GM23338 (cell line): ENCODE measurements around the gene LAYN. TPM values are rescaled to one million over a fixed set of nuclear protein-coding genes. Genes with fewer than 3 reads are reported as not detected.
A peak's percentile ranks its signal among the peaks of the same experiment; 100 is the strongest.

Source experiments
- ATAC-seq: fragments of 200-7000 bp; cut with Tn5 transposase; 3 replicates; pipeline ENCODE4 v1.9.1; 2020
- DNase-seq: peaks from one replicate; pipeline ENCODE4 v3.0.0-alpha.2; 2015; ENCODE audit warnings: low spot score
- H2AFZ ChIP-seq: fragments of 200-600 bp; sonication (generic); 2 replicates; pipeline ENCODE4 v1.8.0; 2016; ENCODE audit warnings: antibody characterized with exemption, mild to moderate bottlenecking, moderate library complexity
- H3F3A ChIP-seq: fragments of 200-600 bp; sonication (generic); replicated peaks from 2 replicates; pipeline ENCODE4 v1.8.0; 2017; ENCODE audit warnings: antibody characterized with exemption, mixed run types, low read depth
- H3K27ac ChIP-seq: fragments of 200-600 bp; sonication (generic); 2 replicates; pipeline ENCODE4 v1.6.1; 2016; ENCODE audit warnings: low read depth
- H3K27me3 ChIP-seq: fragments of 200-600 bp; sonication (generic); 2 replicates; pipeline ENCODE4 v1.8.0; 2016; ENCODE audit warnings: mild to moderate bottlenecking, mixed run types, moderate library complexity; ENCODE audit not compliant: insufficient read depth
- H3K36me3 ChIP-seq: fragments of 200-600 bp; sonication (generic); 2 replicates; pipeline ENCODE4 v1.8.0; 2016; ENCODE audit warnings: mild to moderate bottlenecking; ENCODE audit not compliant: insufficient read depth
- H3K4me1 ChIP-seq: fragments of 200-600 bp; sonication (generic); 2 replicates; pipeline ENCODE4 v1.8.0; 2016; ENCODE audit warnings: mild to moderate bottlenecking, moderate library complexity; ENCODE audit not compliant: insufficient read depth
- H3K4me2 ChIP-seq: fragments of 200-600 bp; sonication (generic); 2 replicates; pipeline ENCODE4 v1.7.1; 2017; ENCODE audit warnings: mixed run types
- H3K4me3 ChIP-seq: fragments of 200-600 bp; sonication (generic); 2 replicates; pipeline ENCODE4 v1.6.1; 2016; ENCODE audit warnings: mixed run types
- H3K79me2 ChIP-seq: fragments of 200-600 bp; sonication (generic); replicated peaks from 2 replicates; pipeline ENCODE4 v1.8.0; 2017; ENCODE audit warnings: mild to moderate bottlenecking; ENCODE audit not compliant: insufficient read depth
- H3K9me2 ChIP-seq: fragments of 200-600 bp; sonication (generic); 2 replicates; pipeline ENCODE4 v1.8.0; 2017; ENCODE audit not compliant: insufficient read depth
- H4K20me1 ChIP-seq: fragments of 200-600 bp; sonication (generic); replicated peaks from 2 replicates; pipeline ENCODE4 v1.8.0; 2017; ENCODE audit warnings: mild to moderate bottlenecking; ENCODE audit not compliant: insufficient read depth
- H3K27ac Mint-ChIP-seq: 2 replicates; pipeline ENCODE4 v1.8.0; 2020; ENCODE audit warnings: inconsistent platforms, mild to moderate bottlenecking, moderate library complexity, mixed read lengths
- H3K27me3 Mint-ChIP-seq: 3 replicates; pipeline ENCODE4 v1.8.0; 2022; ENCODE audit warnings: low read depth, mild to moderate bottlenecking, moderate library complexity, mixed read lengths, inconsistent platforms; ENCODE audit not compliant: insufficient read depth, poor library complexity
- H3K36me3 Mint-ChIP-seq: 3 replicates; pipeline ENCODE4 v1.8.0; 2021; ENCODE audit warnings: low read depth, mild to moderate bottlenecking, inconsistent platforms, moderate library complexity, mixed read lengths
- H3K4me1 Mint-ChIP-seq: 3 replicates; pipeline ENCODE4 v1.8.0; 2020; ENCODE audit warnings: mild to moderate bottlenecking, inconsistent platforms, mixed read lengths
- H3K4me3 Mint-ChIP-seq: 3 replicates; pipeline ENCODE4 v1.8.0; 2021; ENCODE audit warnings: moderate library complexity, mild to moderate bottlenecking, inconsistent platforms, mixed read lengths
- H3K9me3 Mint-ChIP-seq: 3 replicates; pipeline ENCODE4 v1.8.0; 2020; ENCODE audit warnings: moderate library complexity, mild to moderate bottlenecking, inconsistent platforms, mixed read lengths
- CREB1 ChIP-seq: fragments of 250-450 bp; sonication (Bioruptor Pico); IDR thresholded peaks from 2 replicates; pipeline ENCODE4 v1.5.0; 2020; ENCODE audit warnings: low read depth, mild to moderate bottlenecking, moderate library complexity
- EZH2phosphoT487 ChIP-seq: fragments of 200-600 bp; sonication (generic); IDR thresholded peaks from one replicate; pipeline ENCODE4 v1.8.1; 2018; ENCODE audit warnings: antibody characterized with exemption; ENCODE audit not compliant: unreplicated experiment
- JUNB ChIP-seq: IDR thresholded peaks from one replicate; pipeline ENCODE4 v1.6.1; 2016; ENCODE audit warnings: antibody characterized with exemption; ENCODE audit not compliant: unreplicated experiment
- NANOG ChIP-seq: IDR thresholded peaks from 2 replicates; pipeline ENCODE4 v1.6.1; 2016; ENCODE audit warnings: antibody characterized with exemption, borderline replicate concordance
- POLR2AphosphoS5 ChIP-seq: IDR thresholded peaks from 2 replicates; pipeline ENCODE4 v1.6.1; 2016; ENCODE audit warnings: antibody characterized with exemption, low read depth
- ZNF331 ChIP-seq: fragments of 250-450 bp; sonication (Bioruptor Pico); IDR thresholded peaks from 2 replicates; pipeline ENCODE4 v1.5.0; 2020; ENCODE audit warnings: low read depth, mild to moderate bottlenecking, moderate library complexity
- polyA plus RNA-seq: library from polyadenylated mRNA; unstranded; fragments of >200 nt; fragmentation: Nextera tagmentation; extraction: Ambion mirVana; gene quantifications from 2 replicates; pipeline ENCODE4 v1.2.1, GENCODE V29; 2016
- total RNA-seq: library from RNA; depleted of rRNA; stranded (reverse); fragments of >200 nt; shearing (Covaris generic); gene quantifications from 2 replicates; pipeline ENCODE4 v1.2.3, GENCODE V29; 2014
- TF ChIP-seq, protein P1 (sequence below), 2 experiments: fragments of 200-600 bp in 1 of 2; sonication (generic) in 1 of 2; conservative IDR thresholded peaks; 2 replicates each; pipeline versions ENCODE4 v1.5.1 to v1.6.1; 2016 to 2017; ENCODE audit warnings: antibody characterized with exemption in 2 of 2, low read depth in 2 of 2, mild to moderate bottlenecking in 2 of 2, moderate library complexity in 1 of 2
- TF ChIP-seq, protein P2 (sequence below): IDR thresholded peaks from one replicate; pipeline ENCODE4 v1.6.1; 2018; ENCODE audit warnings: antibody characterized with exemption; ENCODE audit not compliant: unreplicated experiment
- TF ChIP-seq, protein P3 (sequence below): IDR thresholded peaks from 2 replicates; pipeline ENCODE4 v1.6.1; 2016; ENCODE audit warnings: antibody characterized with exemption
- TF ChIP-seq, protein P4 (sequence below): fragments of 250-450 bp; sonication (Bioruptor Pico); IDR thresholded peaks from 2 replicates; pipeline ENCODE4 v1.5.0; 2020; ENCODE audit warnings: mild to moderate bottlenecking, moderate library complexity

The LAYN gene
- total and polyA plus RNA-seq, 2 experiments from 2014 or later: 6.8 to 7.9 TPM

DNA sequence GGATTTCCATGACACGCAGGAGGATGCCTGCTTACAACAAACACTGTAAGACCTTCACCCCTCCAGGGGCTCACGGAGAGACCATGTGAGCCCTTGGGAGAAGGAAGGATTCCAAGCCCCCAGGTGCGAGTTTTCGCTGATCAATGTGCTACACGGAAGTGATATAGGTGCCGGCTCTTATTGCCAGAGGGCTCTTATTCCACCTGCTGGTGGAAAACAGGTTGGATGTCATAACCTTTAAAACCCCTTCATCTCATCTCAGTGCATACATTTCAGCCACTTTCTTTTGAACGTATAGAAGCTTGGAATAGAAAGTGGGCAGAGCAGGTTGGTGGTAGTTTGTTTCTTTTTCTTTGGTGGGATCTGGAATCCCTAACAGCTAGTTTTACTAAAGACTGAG is 25.8 kb downstream of the LAYN start:
- no peaks in the 10 kb centered on the region for H3K9me3 Mint-ChIP-seq
- no peaks in the 10 kb centered on the region for H4K20me1 ChIP-seq
- TF ChIP-seq, protein P1, sequence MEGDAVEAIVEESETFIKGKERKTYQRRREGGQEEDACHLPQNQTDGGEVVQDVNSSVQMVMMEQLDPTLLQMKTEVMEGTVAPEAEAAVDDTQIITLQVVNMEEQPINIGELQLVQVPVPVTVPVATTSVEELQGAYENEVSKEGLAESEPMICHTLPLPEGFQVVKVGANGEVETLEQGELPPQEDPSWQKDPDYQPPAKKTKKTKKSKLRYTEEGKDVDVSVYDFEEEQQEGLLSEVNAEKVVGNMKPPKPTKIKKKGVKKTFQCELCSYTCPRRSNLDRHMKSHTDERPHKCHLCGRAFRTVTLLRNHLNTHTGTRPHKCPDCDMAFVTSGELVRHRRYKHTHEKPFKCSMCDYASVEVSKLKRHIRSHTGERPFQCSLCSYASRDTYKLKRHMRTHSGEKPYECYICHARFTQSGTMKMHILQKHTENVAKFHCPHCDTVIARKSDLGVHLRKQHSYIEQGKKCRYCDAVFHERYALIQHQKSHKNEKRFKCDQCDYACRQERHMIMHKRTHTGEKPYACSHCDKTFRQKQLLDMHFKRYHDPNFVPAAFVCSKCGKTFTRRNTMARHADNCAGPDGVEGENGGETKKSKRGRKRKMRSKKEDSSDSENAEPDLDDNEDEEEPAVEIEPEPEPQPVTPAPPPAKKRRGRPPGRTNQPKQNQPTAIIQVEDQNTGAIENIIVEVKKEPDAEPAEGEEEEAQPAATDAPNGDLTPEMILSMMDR (conservative IDR thresholded peaks at IDR 0.05; ENCODE audit: low read depth in 2 of 2): peak; percentile 34 to 35
- no peak for TF ChIP-seq EZH2phosphoT487
- peak overlapping the region; percentile 38; the same call in 1 of the 2 replicates for H3K27ac Mint-ChIP-seq
- peaks cover 42% of the 10 kb centered on the region for H3K4me1 ChIP-seq
- no peak overlapping the region for H3K27ac ChIP-seq
- no peak overlapping the region for H3K4me3 ChIP-seq
- peak; percentile 19; the same call in 2 of the 3 replicates for ATAC-seq
- 0 out of 2 replicates have a peak overlapping the region, but pooled peaks have one; percentile 21 for H2AFZ ChIP-seq
- no peaks in the 10 kb centered on the region for H3K27me3 ChIP-seq
- H3K79me2 ChIP-seq: no peaks in the 10 kb centered on the region
- no peak overlapping the region for H3K4me2 ChIP-seq
- H3K36me3 ChIP-seq: no peaks in the 10 kb centered on the region
- no peaks in the 10 kb centered on the region for H3K9me2 ChIP-seq
- no peaks in the 10 kb centered on the region for H3F3A ChIP-seq
- no peaks in the 10 kb centered on the region for H3K36me3 Mint-ChIP-seq
- H3K27me3 Mint-ChIP-seq: peaks cover 10% of the 10 kb centered on the region
- H3K4me3 Mint-ChIP-seq: no peak overlapping the region
- DNase-seq: peak; percentile 45
- peaks cover 33% of the 10 kb centered on the region for H3K4me1 Mint-ChIP-seq

DNA sequence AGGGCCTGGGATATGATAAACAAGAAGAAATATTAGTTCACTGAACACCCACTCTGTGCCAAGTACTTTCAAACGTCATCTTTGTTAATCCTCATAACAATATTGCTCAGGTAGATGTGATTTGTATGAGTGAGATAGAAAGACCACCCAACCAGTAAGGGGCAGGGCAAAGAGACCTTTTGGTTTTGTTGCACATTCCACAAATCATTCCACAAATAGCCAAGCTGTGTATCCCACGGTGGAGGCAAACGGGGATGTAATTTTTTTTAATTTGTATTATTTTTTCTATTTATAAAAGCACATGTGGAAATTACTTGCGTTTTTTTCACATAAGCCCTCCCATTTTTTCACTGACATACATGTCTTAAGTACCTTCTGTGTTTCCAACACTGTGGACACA is 29.0 kb downstream of the LAYN start:
- H3K4me3 ChIP-seq: no peak overlapping the region
- H3F3A ChIP-seq: no peaks in the 10 kb centered on the region
- DNase-seq (no peak), ATAC-seq (no peak)
- H3K79me2 ChIP-seq: no peaks in the 10 kb centered on the region
- H3K4me2 ChIP-seq: no peak overlapping the region
- no peaks in the 10 kb centered on the region for H4K20me1 ChIP-seq
- Mint-ChIP-seq H3K4me3 (no peak overlapping the region), H3K36me3 (no peaks in the 10 kb centered on the region), H3K9me3 (no peaks in the 10 kb centered on the region), H3K4me1 (peaks cover 10% of the 10 kb centered on the region), H3K27me3 (peaks cover 4% of the 10 kb centered on the region), H3K27ac (no peak overlapping the region)
- H3K4me1 ChIP-seq: peaks cover 19% of the 10 kb centered on the region; the same call in 1 of the 2 replicates
- no peaks in the 10 kb centered on the region for H3K9me2 ChIP-seq
- no peaks in the 10 kb centered on the region for H3K27me3 ChIP-seq
- no peak overlapping the region for H3K27ac ChIP-seq
- H2AFZ ChIP-seq: no peak overlapping the region
- no peaks in the 10 kb centered on the region for H3K36me3 ChIP-seq
- no peak for TF ChIP-seq CREB1 (CRISPR knock-in tag)
- TF ChIP-seq POLR2AphosphoS5: no peak
- TF ChIP-seq, protein P2, sequence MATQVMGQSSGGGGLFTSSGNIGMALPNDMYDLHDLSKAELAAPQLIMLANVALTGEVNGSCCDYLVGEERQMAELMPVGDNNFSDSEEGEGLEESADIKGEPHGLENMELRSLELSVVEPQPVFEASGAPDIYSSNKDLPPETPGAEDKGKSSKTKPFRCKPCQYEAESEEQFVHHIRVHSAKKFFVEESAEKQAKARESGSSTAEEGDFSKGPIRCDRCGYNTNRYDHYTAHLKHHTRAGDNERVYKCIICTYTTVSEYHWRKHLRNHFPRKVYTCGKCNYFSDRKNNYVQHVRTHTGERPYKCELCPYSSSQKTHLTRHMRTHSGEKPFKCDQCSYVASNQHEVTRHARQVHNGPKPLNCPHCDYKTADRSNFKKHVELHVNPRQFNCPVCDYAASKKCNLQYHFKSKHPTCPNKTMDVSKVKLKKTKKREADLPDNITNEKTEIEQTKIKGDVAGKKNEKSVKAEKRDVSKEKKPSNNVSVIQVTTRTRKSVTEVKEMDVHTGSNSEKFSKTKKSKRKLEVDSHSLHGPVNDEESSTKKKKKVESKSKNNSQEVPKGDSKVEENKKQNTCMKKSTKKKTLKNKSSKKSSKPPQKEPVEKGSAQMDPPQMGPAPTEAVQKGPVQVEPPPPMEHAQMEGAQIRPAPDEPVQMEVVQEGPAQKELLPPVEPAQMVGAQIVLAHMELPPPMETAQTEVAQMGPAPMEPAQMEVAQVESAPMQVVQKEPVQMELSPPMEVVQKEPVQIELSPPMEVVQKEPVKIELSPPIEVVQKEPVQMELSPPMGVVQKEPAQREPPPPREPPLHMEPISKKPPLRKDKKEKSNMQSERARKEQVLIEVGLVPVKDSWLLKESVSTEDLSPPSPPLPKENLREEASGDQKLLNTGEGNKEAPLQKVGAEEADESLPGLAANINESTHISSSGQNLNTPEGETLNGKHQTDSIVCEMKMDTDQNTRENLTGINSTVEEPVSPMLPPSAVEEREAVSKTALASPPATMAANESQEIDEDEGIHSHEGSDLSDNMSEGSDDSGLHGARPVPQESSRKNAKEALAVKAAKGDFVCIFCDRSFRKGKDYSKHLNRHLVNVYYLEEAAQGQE: no peak
- TF ChIP-seq, protein P3, sequence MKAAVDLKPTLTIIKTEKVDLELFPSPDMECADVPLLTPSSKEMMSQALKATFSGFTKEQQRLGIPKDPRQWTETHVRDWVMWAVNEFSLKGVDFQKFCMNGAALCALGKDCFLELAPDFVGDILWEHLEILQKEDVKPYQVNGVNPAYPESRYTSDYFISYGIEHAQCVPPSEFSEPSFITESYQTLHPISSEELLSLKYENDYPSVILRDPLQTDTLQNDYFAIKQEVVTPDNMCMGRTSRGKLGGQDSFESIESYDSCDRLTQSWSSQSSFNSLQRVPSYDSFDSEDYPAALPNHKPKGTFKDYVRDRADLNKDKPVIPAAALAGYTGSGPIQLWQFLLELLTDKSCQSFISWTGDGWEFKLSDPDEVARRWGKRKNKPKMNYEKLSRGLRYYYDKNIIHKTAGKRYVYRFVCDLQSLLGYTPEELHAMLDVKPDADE: no peak
- TF ChIP-seq NANOG: no peak
- TF ChIP-seq ZNF331 (CRISPR knock-in tag): no peak
- TF ChIP-seq, protein P4, sequence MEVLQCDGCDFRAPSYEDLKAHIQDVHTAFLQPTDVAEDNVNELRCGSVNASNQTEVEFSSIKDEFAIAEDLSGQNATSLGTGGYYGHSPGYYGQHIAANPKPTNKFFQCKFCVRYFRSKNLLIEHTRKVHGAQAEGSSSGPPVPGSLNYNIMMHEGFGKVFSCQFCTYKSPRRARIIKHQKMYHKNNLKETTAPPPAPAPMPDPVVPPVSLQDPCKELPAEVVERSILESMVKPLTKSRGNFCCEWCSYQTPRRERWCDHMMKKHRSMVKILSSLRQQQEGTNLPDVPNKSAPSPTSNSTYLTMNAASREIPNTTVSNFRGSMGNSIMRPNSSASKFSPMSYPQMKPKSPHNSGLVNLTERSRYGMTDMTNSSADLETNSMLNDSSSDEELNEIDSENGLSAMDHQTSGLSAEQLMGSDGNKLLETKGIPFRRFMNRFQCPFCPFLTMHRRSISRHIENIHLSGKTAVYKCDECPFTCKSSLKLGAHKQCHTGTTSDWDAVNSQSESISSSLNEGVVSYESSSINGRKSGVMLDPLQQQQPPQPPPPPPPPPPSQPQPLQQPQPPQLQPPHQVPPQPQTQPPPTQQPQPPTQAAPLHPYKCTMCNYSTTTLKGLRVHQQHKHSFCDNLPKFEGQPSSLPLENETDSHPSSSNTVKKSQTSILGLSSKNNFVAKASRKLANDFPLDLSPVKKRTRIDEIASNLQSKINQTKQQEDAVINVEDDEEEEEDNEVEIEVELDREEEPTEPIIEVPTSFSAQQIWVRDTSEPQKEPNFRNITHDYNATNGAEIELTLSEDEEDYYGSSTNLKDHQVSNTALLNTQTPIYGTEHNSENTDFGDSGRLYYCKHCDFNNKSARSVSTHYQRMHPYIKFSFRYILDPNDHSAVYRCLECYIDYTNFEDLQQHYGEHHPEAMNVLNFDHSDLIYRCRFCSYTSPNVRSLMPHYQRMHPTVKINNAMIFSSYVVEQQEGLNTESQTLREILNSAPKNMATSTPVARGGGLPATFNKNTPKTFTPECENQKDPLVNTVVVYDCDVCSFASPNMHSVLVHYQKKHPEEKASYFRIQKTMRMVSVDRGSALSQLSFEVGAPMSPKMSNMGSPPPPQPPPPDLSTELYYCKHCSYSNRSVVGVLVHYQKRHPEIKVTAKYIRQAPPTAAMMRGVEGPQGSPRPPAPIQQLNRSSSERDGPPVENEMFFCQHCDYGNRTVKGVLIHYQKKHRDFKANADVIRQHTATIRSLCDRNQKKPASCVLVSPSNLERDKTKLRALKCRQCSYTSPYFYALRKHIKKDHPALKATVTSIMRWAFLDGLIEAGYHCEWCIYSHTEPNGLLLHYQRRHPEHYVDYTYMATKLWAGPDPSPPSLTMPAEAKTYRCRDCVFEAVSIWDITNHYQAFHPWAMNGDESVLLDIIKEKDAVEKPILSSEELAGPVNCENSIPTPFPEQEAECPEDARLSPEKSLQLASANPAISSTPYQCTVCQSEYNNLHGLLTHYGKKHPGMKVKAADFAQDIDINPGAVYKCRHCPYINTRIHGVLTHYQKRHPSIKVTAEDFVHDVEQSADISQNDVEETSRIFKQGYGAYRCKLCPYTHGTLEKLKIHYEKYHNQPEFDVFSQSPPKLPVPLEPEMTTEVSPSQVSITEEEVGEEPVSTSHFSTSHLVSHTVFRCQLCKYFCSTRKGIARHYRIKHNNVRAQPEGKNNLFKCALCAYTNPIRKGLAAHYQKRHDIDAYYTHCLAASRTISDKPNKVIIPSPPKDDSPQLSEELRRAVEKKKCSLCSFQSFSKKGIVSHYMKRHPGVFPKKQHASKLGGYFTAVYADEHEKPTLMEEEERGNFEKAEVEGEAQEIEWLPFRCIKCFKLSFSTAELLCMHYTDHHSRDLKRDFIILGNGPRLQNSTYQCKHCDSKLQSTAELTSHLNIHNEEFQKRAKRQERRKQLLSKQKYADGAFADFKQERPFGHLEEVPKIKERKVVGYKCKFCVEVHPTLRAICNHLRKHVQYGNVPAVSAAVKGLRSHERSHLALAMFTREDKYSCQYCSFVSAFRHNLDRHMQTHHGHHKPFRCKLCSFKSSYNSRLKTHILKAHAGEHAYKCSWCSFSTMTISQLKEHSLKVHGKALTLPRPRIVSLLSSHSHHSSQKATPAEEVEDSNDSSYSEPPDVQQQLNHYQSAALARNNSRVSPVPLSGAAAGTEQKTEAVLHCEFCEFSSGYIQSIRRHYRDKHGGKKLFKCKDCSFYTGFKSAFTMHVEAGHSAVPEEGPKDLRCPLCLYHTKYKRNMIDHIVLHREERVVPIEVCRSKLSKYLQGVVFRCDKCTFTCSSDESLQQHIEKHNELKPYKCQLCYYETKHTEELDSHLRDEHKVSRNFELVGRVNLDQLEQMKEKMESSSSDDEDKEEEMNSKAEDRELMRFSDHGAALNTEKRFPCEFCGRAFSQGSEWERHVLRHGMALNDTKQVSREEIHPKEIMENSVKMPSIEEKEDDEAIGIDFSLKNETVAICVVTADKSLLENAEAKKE (CRISPR knock-in tag): no peak
- TF ChIP-seq JUNB: no peak
